Activated B cell treated with CpG ODN at 0.5 μM for 24 hours (primary cell): ENCODE measurements around the gene MPP1. TPM values are rescaled to one million over a fixed set of nuclear protein-coding genes. Genes with fewer than 3 reads are reported as not detected.

Experiments
- ATAC-seq: fragments of 200-7000 bp; cut with Tn5 transposase; one replicate; pipeline ENCODE4 v1.10.0; 2021; ENCODE audit warnings: low read depth, mild to moderate bottlenecking, moderate library complexity
- CTCF ChIA-PET: fragments of 350-600 bp; sonication (Branson Sonifier 250); formaldehyde crosslinking; loops from one replicate; lab custom pipeline; 2021; ENCODE audit warnings: antibody characterized with exemption; lab: Charles Lee
- POLR2A ChIA-PET: fragments of 350-600 bp; sonication (Branson Sonifier 250); formaldehyde crosslinking; loops from one replicate; lab custom pipeline; 2021; ENCODE audit warnings: antibody characterized with exemption; lab: Charles Lee
- DNase-seq: peaks from one replicate; pipeline ENCODE4 v3.0.0; 2022
- H3K27ac Mint-ChIP-seq: one replicate; pipeline ENCODE4 v1.8.0; 2020; ENCODE audit warnings: mixed read lengths
- H3K27me3 Mint-ChIP-seq: one replicate; pipeline ENCODE4 v1.8.0; 2021; ENCODE audit warnings: mixed read lengths
- H3K36me3 Mint-ChIP-seq: one replicate; pipeline ENCODE4 v1.8.0; 2021; ENCODE audit warnings: low read depth, mixed read lengths
- H3K4me1 Mint-ChIP-seq: one replicate; pipeline ENCODE4 v1.8.0; 2021; ENCODE audit warnings: mixed read lengths
- H3K4me3 Mint-ChIP-seq: one replicate; pipeline ENCODE4 v1.8.0; 2020; ENCODE audit warnings: mild to moderate bottlenecking, mixed read lengths
- H3K9me3 Mint-ChIP-seq: one replicate; pipeline ENCODE4 v1.8.0; 2020; ENCODE audit warnings: mixed read lengths
- intact Hi-C: fragments of 100-400 bp; cut with micrococcal nuclease; formaldehyde crosslinking; loops from one replicate; pipeline ENCODE4 v1.15.1; 2024
- total RNA-seq: library from RNA; stranded (reverse); gene quantifications from 2 replicates; pipeline ENCODE4 v1.2.3, GENCODE V29; 2022
- TF ChIP-seq, protein P1 (sequence below): fragments of 200-600 bp; IDR thresholded peaks from one replicate; pipeline ENCODE4 v1.8.0; 2022; ENCODE audit warnings: antibody characterized with exemption, mild to moderate bottlenecking

MPP1 gene
- total RNA-seq, 1 donor from 2014 or later: 7.2 TPM

- intact Hi-C loops: no loop called here
- ChIA-PET POLR2A (interaction anchor here (1.4 to 1.8 kb wide), 2 partner anchors 14 to 15 kb away, joined by 3 to 6 read pairs; no protein-coding TSS in a partner anchor), CTCF (no interaction called here)
- DNase-seq (no peak), ATAC-seq (no peak)
- peaks cover 63% of the 10 kb centered on the region for H3K4me1 Mint-ChIP-seq
- H3K9me3 Mint-ChIP-seq: no peaks in the 10 kb centered on the region
- H3K4me3 Mint-ChIP-seq: no peak overlapping the region
- H3K27ac Mint-ChIP-seq: no peak overlapping the region
- TF ChIP-seq, protein P1, sequence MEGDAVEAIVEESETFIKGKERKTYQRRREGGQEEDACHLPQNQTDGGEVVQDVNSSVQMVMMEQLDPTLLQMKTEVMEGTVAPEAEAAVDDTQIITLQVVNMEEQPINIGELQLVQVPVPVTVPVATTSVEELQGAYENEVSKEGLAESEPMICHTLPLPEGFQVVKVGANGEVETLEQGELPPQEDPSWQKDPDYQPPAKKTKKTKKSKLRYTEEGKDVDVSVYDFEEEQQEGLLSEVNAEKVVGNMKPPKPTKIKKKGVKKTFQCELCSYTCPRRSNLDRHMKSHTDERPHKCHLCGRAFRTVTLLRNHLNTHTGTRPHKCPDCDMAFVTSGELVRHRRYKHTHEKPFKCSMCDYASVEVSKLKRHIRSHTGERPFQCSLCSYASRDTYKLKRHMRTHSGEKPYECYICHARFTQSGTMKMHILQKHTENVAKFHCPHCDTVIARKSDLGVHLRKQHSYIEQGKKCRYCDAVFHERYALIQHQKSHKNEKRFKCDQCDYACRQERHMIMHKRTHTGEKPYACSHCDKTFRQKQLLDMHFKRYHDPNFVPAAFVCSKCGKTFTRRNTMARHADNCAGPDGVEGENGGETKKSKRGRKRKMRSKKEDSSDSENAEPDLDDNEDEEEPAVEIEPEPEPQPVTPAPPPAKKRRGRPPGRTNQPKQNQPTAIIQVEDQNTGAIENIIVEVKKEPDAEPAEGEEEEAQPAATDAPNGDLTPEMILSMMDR: no peak
- H3K36me3 Mint-ChIP-seq: peaks cover 2% of the 10 kb centered on the region
- no peaks in the 10 kb centered on the region for H3K27me3 Mint-ChIP-seq
Observed at GRCh38 chrX:154733066-154733425, 72.2 kb downstream of the MPP1 start.

- DNase-seq (no peak), ATAC-seq (no peak)
- Mint-ChIP-seq H3K27me3 (no peaks in the 10 kb centered on the region), H3K4me3 (no peak overlapping the region), H3K36me3 (peaks cover 2% of the 10 kb centered on the region), H3K9me3 (no peaks in the 10 kb centered on the region), H3K27ac (no peak overlapping the region), H3K4me1 (peaks cover 63% of the 10 kb centered on the region)
- CTCF ChIA-PET: no interaction called here
- TF ChIP-seq, protein P1: no peak
- POLR2A ChIA-PET: interaction anchor here (1.4 to 1.8 kb wide), 2 partner anchors 14 to 16 kb away, joined by 3 to 6 read pairs; no protein-coding TSS in a partner anchor
- intact Hi-C loops: no loop called here
Observed at GRCh38 chrX:154732421-154733065, 72.7 kb downstream of the MPP1 start.

GRCh38 chrX:154731881-154732280 lies 73.4 kb downstream of the MPP1 start:
- ATAC-seq: no peak
- peaks cover 63% of the 10 kb centered on the region for H3K4me1 Mint-ChIP-seq
- no peak overlapping the region for H3K4me3 Mint-ChIP-seq
- DNase-seq: no peak
- intact Hi-C loops: no loop called here
- POLR2A ChIA-PET: interaction anchor here (0.6 to 1.8 kb wide), 3 partner anchors 13 to 981 kb away, joined by 3 to 6 read pairs (median 3); no protein-coding TSS in a partner anchor
- TF ChIP-seq, protein P1: no peak
- CTCF ChIA-PET: no interaction called here
- H3K27ac Mint-ChIP-seq: no peak overlapping the region
- H3K36me3 Mint-ChIP-seq: peaks cover 1% of the 10 kb centered on the region
- no peaks in the 10 kb centered on the region for H3K9me3 Mint-ChIP-seq
- no peaks in the 10 kb centered on the region for H3K27me3 Mint-ChIP-seq

GRCh38 chrX:154731184-154731583 lies 74.1 kb downstream of the MPP1 start:
- no peaks in the 10 kb centered on the region for H3K36me3 Mint-ChIP-seq
- no peak overlapping the region for H3K27ac Mint-ChIP-seq
- ChIA-PET CTCF (no interaction called here), POLR2A (interaction anchor here (0.6 kb wide), 1 partner anchor 980 kb away, joined by 3 read pairs; no protein-coding TSS in a partner anchor)
- H3K4me3 Mint-ChIP-seq: no peak overlapping the region
- TF ChIP-seq, protein P1: no peak
- DNase-seq (no peak), ATAC-seq (no peak)
- no peaks in the 10 kb centered on the region for H3K9me3 Mint-ChIP-seq
- intact Hi-C loops: no loop called here
- no peaks in the 10 kb centered on the region for H3K27me3 Mint-ChIP-seq
- H3K4me1 Mint-ChIP-seq: peaks cover 63% of the 10 kb centered on the region

- Mint-ChIP-seq H3K36me3 (no peaks in the 10 kb centered on the region), H3K4me3 (no peak overlapping the region), H3K9me3 (no peaks in the 10 kb centered on the region), H3K27me3 (no peaks in the 10 kb centered on the region), H3K27ac (no peak overlapping the region), H3K4me1 (peaks cover 66% of the 10 kb centered on the region)
- DNase-seq: no peak
- ChIA-PET CTCF (interaction anchor here (2.1 kb wide), 1 partner anchor 18 kb away, joined by 6 read pairs; no protein-coding TSS in a partner anchor), POLR2A (interaction anchor here (0.9 kb wide), 1 partner anchor 19 kb away, joined by 3 read pairs; no protein-coding TSS in a partner anchor)
- intact Hi-C loops: no loop called here
- no peak for ATAC-seq
- TF ChIP-seq, protein P1: no peak
Observed at GRCh38 chrX:154730253-154730891, 74.9 kb downstream of the MPP1 start.
